GM12873 (cell line): ENCODE results near the gene CFAP61.

Source experiments
- TF ChIP-seq, protein P1 (sequence below): IDR thresholded peaks from 2 replicates; pipeline ENCODE4 v1.5.1; 2012; ENCODE audit warnings: low read depth, mild to moderate bottlenecking, moderate library complexity, low read length, control low read depth; ENCODE audit not compliant: insufficient read depth; ENCODE audit errors: missing control alignments

Gene CFAP61

GRCh38 chr20:20363799-20364592 is 311.7 kb downstream of the CFAP61 start:
- TF ChIP-seq, protein P1, sequence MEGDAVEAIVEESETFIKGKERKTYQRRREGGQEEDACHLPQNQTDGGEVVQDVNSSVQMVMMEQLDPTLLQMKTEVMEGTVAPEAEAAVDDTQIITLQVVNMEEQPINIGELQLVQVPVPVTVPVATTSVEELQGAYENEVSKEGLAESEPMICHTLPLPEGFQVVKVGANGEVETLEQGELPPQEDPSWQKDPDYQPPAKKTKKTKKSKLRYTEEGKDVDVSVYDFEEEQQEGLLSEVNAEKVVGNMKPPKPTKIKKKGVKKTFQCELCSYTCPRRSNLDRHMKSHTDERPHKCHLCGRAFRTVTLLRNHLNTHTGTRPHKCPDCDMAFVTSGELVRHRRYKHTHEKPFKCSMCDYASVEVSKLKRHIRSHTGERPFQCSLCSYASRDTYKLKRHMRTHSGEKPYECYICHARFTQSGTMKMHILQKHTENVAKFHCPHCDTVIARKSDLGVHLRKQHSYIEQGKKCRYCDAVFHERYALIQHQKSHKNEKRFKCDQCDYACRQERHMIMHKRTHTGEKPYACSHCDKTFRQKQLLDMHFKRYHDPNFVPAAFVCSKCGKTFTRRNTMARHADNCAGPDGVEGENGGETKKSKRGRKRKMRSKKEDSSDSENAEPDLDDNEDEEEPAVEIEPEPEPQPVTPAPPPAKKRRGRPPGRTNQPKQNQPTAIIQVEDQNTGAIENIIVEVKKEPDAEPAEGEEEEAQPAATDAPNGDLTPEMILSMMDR: no peak

GRCh38 chr20:20364593-20365479 is 312.5 kb downstream of the CFAP61 start:
- TF ChIP-seq, protein P1: no peak

DNA sequence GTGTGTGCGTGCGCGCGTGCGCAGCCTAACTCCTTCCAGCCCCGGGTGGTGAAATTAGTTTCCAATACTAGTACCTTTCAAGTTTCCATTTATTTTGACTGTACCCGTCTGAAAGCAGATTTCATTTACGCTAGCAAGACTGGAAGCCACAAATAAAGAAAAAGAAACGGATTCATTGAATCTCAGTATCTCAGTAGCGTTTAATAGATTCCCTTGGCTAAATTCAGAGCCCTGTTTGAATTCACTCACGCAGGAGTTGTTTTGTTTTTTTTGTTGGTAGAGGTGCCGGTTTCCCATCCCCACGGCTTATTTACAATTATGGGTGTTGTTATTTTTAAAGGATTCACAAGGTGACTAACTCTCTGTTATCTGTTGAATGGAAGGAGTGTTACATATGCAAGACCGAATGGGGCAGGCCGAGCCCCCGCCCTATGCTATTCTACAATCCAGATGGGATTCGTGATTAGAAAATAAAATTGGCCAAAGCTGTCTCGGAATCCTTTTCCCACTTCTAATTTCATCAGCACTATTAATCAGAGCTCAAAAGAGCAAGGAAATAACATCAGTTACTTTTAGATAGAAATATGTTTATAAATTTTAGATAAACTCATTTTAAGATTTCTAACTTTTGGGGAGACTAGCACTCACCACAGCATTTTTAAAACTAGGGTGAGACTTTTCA is 313.3 kb downstream of the CFAP61 start:
- TF ChIP-seq, protein P1: no peak

- TF ChIP-seq, protein P1: no peak
Observed at GRCh38 chr20:20366551-20366875, 314.2 kb downstream of the CFAP61 start.

GRCh38 chr20:20366876-20367574 is 314.7 kb downstream of the CFAP61 start:
- TF ChIP-seq, protein P1: no peak

DNA sequence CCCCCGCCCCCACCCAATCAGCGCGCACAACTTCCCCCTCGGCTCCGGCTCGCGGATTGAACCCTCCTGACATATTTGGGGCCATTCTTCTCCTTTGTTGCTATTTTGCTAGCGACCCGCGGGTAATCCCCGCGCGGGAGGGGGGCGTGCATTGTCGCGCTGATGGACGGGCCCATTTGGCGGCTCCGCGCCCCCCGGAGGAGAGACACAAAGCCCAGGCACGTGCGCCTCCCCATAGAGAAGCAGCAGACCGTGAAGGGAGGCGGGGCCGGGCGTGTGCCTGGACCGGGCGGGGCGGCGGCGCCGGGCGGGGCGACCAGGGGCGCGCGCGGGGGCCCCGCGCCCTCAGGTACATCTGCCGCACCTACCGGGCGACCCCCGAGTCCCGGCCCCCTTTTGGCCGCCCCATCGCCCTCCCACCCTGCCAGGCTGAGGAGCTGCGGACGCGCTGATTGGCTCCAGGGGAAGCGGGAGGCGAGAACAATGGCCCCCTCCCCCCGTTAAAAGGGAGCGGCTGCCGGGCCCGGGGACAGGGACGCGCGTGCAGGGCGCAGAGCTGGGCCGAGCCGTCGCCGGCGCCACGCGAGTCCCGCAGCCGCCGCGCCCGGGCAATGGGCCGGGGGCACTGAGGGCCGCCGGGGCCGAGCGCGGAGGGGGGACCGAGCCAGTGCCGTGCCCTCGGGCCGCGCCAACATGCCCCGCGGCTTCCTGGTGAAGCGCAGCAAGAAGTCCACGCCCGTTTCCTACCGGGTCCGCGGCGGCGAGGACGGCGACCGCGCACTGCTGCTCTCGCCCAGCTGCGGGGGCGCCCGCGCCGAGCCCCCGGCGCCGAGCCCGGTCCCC is 315.5 kb downstream of the CFAP61 start, which contains the start of gene INSM1:
Gene INSM1, plus strand, starts transcription at position 530 of the 843 bp plus-strand sequence. Its CDS starts 164 bp downstream, at position 694.
- TF ChIP-seq, protein P1: no peak
